CD14-positive monocyte (primary cell): ENCODE data around the gene CENPF. TPM values are rescaled to one million over a fixed set of nuclear protein-coding genes. Genes with fewer than 3 reads are reported as not detected.

Experiments
- DNase-seq, 3 donors: peaks; one replicate each; pipeline ENCODE4 v3.0.0-alpha.2; 2011 to 2022
- H2AFZ ChIP-seq: 2 replicates; pipeline ENCODE4 v1.6.0; 2012; ENCODE audit warnings: mild to moderate bottlenecking, low read depth, low read length, inconsistent platforms; ENCODE audit not compliant: insufficient read depth, poor library complexity, severe bottlenecking
- H3K27ac ChIP-seq, 2 donors: 1 replicate in 1 of 2; 2 replicates in 1 of 2; pipeline ENCODE4 v1.5.1; 2012 to 2013; ENCODE audit warnings: low read length in 2 of 2, control low read depth in 1 of 2, inconsistent platforms in 1 of 2, low read depth in 1 of 2, mild to moderate bottlenecking in 1 of 2
- H3K27me3 ChIP-seq, 2 donors: one replicate each; pipeline versions ENCODE4 v1.6.0 to v1.6.1; 2011 to 2013; ENCODE audit warnings: low read length in 2 of 2; ENCODE audit not compliant: control insufficient read depth in 2 of 2, insufficient read depth in 2 of 2
- H3K36me3 ChIP-seq, 2 donors: replicated peaks in 1 of 2; 1 replicate in 1 of 2; 2 replicates in 1 of 2; pipeline versions ENCODE4 v1.5.1 to v1.6.1; 2012 to 2013; ENCODE audit warnings: low read length in 2 of 2, control low read depth in 1 of 2, inconsistent platforms in 1 of 2, mild to moderate bottlenecking in 1 of 2; ENCODE audit not compliant: insufficient read depth in 2 of 2, control insufficient read depth in 1 of 2
- H3K4me1 ChIP-seq, 2 donors: 1 replicate in 1 of 2; 2 replicates in 1 of 2; pipeline versions ENCODE4 v1.5.1 to v1.6.1; 2012 to 2013; ENCODE audit warnings: low read length in 2 of 2, control low read depth in 1 of 2, inconsistent platforms in 1 of 2, mild to moderate bottlenecking in 1 of 2, moderate library complexity in 1 of 2; ENCODE audit not compliant: insufficient read depth in 2 of 2, control insufficient read depth in 1 of 2
- H3K4me2 ChIP-seq: replicated peaks from 2 replicates; pipeline ENCODE3; 2012; ENCODE audit warnings: low read length, moderate library complexity, mild to moderate bottlenecking; ENCODE audit not compliant: poor library complexity, severe bottlenecking; ENCODE audit errors: extremely low read depth
- H3K4me3 ChIP-seq, 3 experiments: fragments of 200-600 bp in 1 of 3; sonication (generic) in 1 of 3; replicated peaks in 1 of 3; 1 replicate in 2 of 3; 2 replicates in 1 of 3; pipeline ENCODE4 v1.5.1; 2011 to 2013; ENCODE audit warnings: low read length in 3 of 3, mild to moderate bottlenecking in 3 of 3, control low read depth in 2 of 3, low read depth in 2 of 3, inconsistent platforms in 1 of 3, moderate library complexity in 1 of 3
- H3K79me2 ChIP-seq: 2 replicates; pipeline ENCODE4 v1.6.0; 2012; ENCODE audit warnings: mild to moderate bottlenecking, control low read depth, inconsistent platforms, low read length, moderate library complexity; ENCODE audit not compliant: insufficient read depth
- H3K9ac ChIP-seq: 2 replicates; pipeline ENCODE4 v1.6.0; 2017; ENCODE audit warnings: low read length, mild to moderate bottlenecking; ENCODE audit not compliant: insufficient read depth, poor library complexity, severe bottlenecking
- H3K9me3 ChIP-seq, 2 donors: replicated peaks in 1 of 2; 1 replicate in 1 of 2; 2 replicates in 1 of 2; pipeline versions ENCODE4 v1.5.1 to v1.6.1; 2012 to 2013; ENCODE audit warnings: low read length in 2 of 2, control low read depth in 1 of 2; ENCODE audit not compliant: control insufficient read depth in 1 of 2, insufficient read depth in 1 of 2
- H4K20me1 ChIP-seq: 2 replicates; pipeline ENCODE4 v1.6.0; 2012; ENCODE audit warnings: mild to moderate bottlenecking, low read length, control low read depth, moderate library complexity; ENCODE audit not compliant: insufficient read depth
- H3K27ac Mint-ChIP-seq, 7 donors: one replicate each; pipeline ENCODE4 v1.8.0; 2020; ENCODE audit warnings: mild to moderate bottlenecking in 7 of 7, mixed read lengths in 7 of 7, moderate library complexity in 6 of 7, inconsistent platforms in 2 of 7
- H3K27me3 Mint-ChIP-seq, 3 donors: one replicate each; pipeline ENCODE4 v1.8.0; 2021 to 2022; ENCODE audit warnings: low read depth in 3 of 3, mild to moderate bottlenecking in 3 of 3, mixed read lengths in 3 of 3, moderate library complexity in 3 of 3, inconsistent platforms in 1 of 3
- H3K36me3 Mint-ChIP-seq, 2 donors: one replicate each; pipeline ENCODE4 v1.8.0; 2020; ENCODE audit warnings: mixed read lengths in 2 of 2, inconsistent platforms in 1 of 2, mild to moderate bottlenecking in 1 of 2
- H3K4me1 Mint-ChIP-seq: one replicate; pipeline ENCODE4 v1.8.0; 2020; ENCODE audit warnings: mild to moderate bottlenecking, mixed read lengths
- H3K4me3 Mint-ChIP-seq, 2 donors: one replicate each; pipeline ENCODE4 v1.8.0; 2020; ENCODE audit warnings: mild to moderate bottlenecking in 2 of 2, mixed read lengths in 2 of 2, moderate library complexity in 1 of 2
- H3K9me3 Mint-ChIP-seq, 7 donors: one replicate each; pipeline ENCODE4 v1.8.0; 2020 to 2022; ENCODE audit warnings: mixed read lengths in 7 of 7, mild to moderate bottlenecking in 6 of 7, moderate library complexity in 6 of 7, inconsistent platforms in 2 of 7
- WGBS: methylation state at CpG from one replicate; pipeline ENCODE4 v1.1.5; 2013; ENCODE audit warnings: missing lambda C conversion rate; ENCODE audit not compliant: insufficient coverage; 5-methylcytosine and 5-hydroxymethylcytosine counted together
- intact Hi-C, 2 donors: fragments of 100-400 bp; cut with micrococcal nuclease; formaldehyde crosslinking; loops; one replicate each; pipeline versions ENCODE4 v1.15.0 to v1.15.1; 2023
- polyA plus RNA-seq, 3 donors: library from polyadenylated mRNA; depleted of rRNA in 1 of 3; unstranded in 2 of 3; stranded (reverse) in 1 of 3; fragments of 300-500 nt in 2 of 3; fragments of >200 nt in 1 of 3; fragmentation: Illumina TruSeq in 2 of 3; gene quantifications; 1 replicate in 2 of 3; 2 replicates in 1 of 3; pipeline ENCODE4 v1.2.3, GENCODE V29; 2012 to 2021
- TF ChIP-seq, protein P1 (sequence below): fragments of 200-600 bp; IDR thresholded peaks from one replicate; pipeline ENCODE4 v1.8.0; 2022; ENCODE audit warnings: antibody characterized with exemption, mild to moderate bottlenecking

Gene CENPF
- polyA plus RNA-seq, 3 donors: 0.01 to 0.29 TPM; not detected in 1

DNA sequence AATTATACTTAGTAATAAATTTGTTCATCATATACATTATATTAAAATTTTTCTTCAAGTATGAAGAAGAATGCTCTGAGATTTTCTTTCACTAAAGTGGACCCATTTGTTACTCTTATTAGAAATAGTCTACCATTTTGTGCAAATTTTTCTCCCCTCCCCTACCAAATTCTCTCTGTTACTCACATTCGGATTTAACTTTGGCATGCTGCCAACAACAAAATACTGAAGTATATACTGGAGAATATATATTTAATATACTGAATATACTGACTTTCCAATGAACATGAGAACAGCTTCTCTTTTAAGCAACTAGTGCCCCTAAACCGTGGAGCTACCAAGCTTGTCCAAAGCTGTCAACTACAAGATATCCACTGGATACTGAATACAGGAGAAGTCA is 57.2 kb downstream of the CENPF start:
- DNase-seq: no peak
- Mint-ChIP-seq H3K4me1 (no peaks in the 10 kb centered on the region), H3K9me3 (no peaks in the 10 kb centered on the region), H3K4me3 (no peak overlapping the region), H3K27me3 (no peaks in the 10 kb centered on the region), H3K27ac (peak overlapping the region in 1 of 7 donors; percentile 32), H3K36me3 (peaks cover 90 to 95% of the 10 kb centered on the region in 2 donors)
- Histone ChIP-seq H3K27me3 (no peaks in the 10 kb centered on the region), H3K9ac (no peak overlapping the region), H3K4me3 (no peak overlapping the region), H3K79me2 (no peaks in the 10 kb centered on the region), H3K4me1 (no peaks in the 10 kb centered on the region), H3K4me2 (no peak overlapping the region), H3K9me3 (no peaks in the 10 kb centered on the region), H2AFZ (no peak overlapping the region), H3K36me3 (peaks cover 92 to 99% of the 10 kb centered on the region in 2 donors), H3K27ac (no peak overlapping the region), H4K20me1 (no peaks in the 10 kb centered on the region)
- TF ChIP-seq, protein P1, sequence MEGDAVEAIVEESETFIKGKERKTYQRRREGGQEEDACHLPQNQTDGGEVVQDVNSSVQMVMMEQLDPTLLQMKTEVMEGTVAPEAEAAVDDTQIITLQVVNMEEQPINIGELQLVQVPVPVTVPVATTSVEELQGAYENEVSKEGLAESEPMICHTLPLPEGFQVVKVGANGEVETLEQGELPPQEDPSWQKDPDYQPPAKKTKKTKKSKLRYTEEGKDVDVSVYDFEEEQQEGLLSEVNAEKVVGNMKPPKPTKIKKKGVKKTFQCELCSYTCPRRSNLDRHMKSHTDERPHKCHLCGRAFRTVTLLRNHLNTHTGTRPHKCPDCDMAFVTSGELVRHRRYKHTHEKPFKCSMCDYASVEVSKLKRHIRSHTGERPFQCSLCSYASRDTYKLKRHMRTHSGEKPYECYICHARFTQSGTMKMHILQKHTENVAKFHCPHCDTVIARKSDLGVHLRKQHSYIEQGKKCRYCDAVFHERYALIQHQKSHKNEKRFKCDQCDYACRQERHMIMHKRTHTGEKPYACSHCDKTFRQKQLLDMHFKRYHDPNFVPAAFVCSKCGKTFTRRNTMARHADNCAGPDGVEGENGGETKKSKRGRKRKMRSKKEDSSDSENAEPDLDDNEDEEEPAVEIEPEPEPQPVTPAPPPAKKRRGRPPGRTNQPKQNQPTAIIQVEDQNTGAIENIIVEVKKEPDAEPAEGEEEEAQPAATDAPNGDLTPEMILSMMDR: no peak
- intact Hi-C loops: no loop called here
- no CpG with 5 or more reads among the region's 2 CpGs for WGBS

DNA sequence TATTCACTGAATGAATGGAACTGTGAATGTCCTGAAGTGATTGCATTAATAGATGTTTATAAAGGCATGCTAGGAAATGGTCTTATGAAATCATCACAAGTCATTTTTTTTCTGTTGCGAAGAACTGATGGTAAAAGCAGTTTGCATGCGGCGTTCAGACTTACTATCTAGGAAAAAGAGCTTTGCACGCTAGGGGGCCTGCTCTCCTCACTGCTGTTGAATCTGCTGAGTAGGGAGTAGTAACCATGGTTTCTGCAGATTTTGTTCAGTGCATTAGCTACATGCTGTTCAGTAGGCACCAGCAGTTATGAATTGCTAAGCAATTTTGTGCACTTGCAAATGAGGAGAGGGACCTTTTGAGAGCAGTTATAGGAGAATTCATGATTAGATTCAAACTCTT is 57.9 kb downstream of the CENPF start:
- no peak overlapping the region for H3K4me3 Mint-ChIP-seq
- no peaks in the 10 kb centered on the region for H3K9me3 Mint-ChIP-seq
- H3K27ac ChIP-seq: no peak overlapping the region
- H3K4me1 Mint-ChIP-seq: no peaks in the 10 kb centered on the region
- no peaks in the 10 kb centered on the region for H3K9me3 ChIP-seq
- intact Hi-C loops: no loop called here
- H3K27ac Mint-ChIP-seq: no peak overlapping the region
- H3K4me3 ChIP-seq: no peak overlapping the region
- H3K4me2 ChIP-seq: no peak overlapping the region
- 100% methylated on average over 1 of the region's 4 CpGs for WGBS
- H3K36me3 Mint-ChIP-seq: peaks cover 88 to 95% of the 10 kb centered on the region in 2 donors
- no peaks in the 10 kb centered on the region for H4K20me1 ChIP-seq
- TF ChIP-seq, protein P1: no peak
- no peaks in the 10 kb centered on the region for H3K79me2 ChIP-seq
- no peak overlapping the region for H2AFZ ChIP-seq
- no peak overlapping the region for H3K9ac ChIP-seq
- no peak for DNase-seq
- H3K36me3 ChIP-seq: peaks cover 93 to 99% of the 10 kb centered on the region in 2 donors
- no peaks in the 10 kb centered on the region for H3K27me3 Mint-ChIP-seq
- H3K27me3 ChIP-seq: no peaks in the 10 kb centered on the region
- no peaks in the 10 kb centered on the region for H3K4me1 ChIP-seq
